Measurements from ENCODE around the gene ASB2.

DNA sequence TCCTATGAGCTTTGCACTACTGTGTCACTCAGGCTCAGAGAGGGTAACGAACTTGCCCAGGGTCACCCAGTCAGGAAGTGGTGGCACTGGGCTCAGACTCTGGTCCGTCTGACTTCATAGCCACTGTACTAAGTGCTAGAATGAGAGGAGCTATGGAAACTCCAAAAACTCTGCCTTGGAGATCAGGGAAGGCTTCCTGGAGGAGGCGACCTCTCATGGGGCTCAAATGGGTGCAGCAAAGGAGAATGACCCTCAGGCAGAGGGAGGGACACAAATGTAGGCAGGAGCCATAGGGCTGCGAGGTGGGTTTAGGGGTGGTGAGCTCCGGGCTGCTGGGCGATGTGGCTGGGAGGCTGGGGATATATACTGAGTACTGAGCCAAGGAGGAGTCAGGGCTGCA is 23.9 kb upstream of the ASB2 start:
- TF ChIP-seq, protein P1, sequence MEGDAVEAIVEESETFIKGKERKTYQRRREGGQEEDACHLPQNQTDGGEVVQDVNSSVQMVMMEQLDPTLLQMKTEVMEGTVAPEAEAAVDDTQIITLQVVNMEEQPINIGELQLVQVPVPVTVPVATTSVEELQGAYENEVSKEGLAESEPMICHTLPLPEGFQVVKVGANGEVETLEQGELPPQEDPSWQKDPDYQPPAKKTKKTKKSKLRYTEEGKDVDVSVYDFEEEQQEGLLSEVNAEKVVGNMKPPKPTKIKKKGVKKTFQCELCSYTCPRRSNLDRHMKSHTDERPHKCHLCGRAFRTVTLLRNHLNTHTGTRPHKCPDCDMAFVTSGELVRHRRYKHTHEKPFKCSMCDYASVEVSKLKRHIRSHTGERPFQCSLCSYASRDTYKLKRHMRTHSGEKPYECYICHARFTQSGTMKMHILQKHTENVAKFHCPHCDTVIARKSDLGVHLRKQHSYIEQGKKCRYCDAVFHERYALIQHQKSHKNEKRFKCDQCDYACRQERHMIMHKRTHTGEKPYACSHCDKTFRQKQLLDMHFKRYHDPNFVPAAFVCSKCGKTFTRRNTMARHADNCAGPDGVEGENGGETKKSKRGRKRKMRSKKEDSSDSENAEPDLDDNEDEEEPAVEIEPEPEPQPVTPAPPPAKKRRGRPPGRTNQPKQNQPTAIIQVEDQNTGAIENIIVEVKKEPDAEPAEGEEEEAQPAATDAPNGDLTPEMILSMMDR (IDR thresholded peaks at IDR 0.05), result no peak
- TF ChIP-seq NFIC (IDR thresholded peaks at IDR 0.05; ENCODE audit: borderline replicate concordance), result no peak
- TF ChIP-seq POLR2AphosphoS5 (IDR thresholded peaks at IDR 0.05; ENCODE audit: low read depth, low read length), result no peak
- no peak for TF ChIP-seq FOXM1 (IDR thresholded peaks at IDR 0.05; ENCODE audit: low read depth)
- no peak for TF ChIP-seq RCOR1 (IDR thresholded peaks at IDR 0.05; ENCODE audit: low read length)
- no peak for TF ChIP-seq FOXJ3 (CRISPR knock-in tag; IDR thresholded peaks at IDR 0.05)
- no peak for TF ChIP-seq SIN3A (IDR thresholded peaks at IDR 0.05; ENCODE audit: borderline replicate concordance, low read depth, low read length)
- TF ChIP-seq EP300 (IDR thresholded peaks at IDR 0.05; ENCODE audit: borderline replicate concordance in 1 of 2, low read depth in 1 of 2, low read length in 1 of 2), result no peak
- TF ChIP-seq, protein P2, sequence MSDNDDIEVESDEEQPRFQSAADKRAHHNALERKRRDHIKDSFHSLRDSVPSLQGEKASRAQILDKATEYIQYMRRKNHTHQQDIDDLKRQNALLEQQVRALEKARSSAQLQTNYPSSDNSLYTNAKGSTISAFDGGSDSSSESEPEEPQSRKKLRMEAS (IDR thresholded peaks at IDR 0.05; ENCODE audit: low read depth), result no peak
- TF ChIP-seq GABPA (IDR thresholded peaks at IDR 0.05; ENCODE audit: low read depth), result no peak
- no peak for TF ChIP-seq EZH2phosphoT487 (IDR thresholded peaks at IDR 0.05; ENCODE audit: borderline replicate concordance, low read depth)
- TF ChIP-seq RFX5 (IDR thresholded peaks at IDR 0.05; ENCODE audit: low read length), result no peak

Data from SK-N-SH (cell line).